Prostate gland (tissue), 2 donors: ENCODE measurements around the gene L3MBTL1.

Source experiments
- CTCF ChIP-seq, 4 experiments: fragments of 200-600 bp in 2 of 4; fragments of 450-650 bp in 2 of 4; sonication (generic) in 2 of 4; IDR thresholded peaks; 1 replicate in 3 of 4; 2 replicates in 1 of 4; pipeline ENCODE4 v1.5.1; 2016 to 2019; ENCODE audit warnings: antibody characterized with exemption in 4 of 4, mild to moderate bottlenecking in 2 of 4, moderate library complexity in 2 of 4
- POLR2A ChIP-seq: fragments of 450-650 bp; IDR thresholded peaks from one replicate; pipeline ENCODE4 v1.6.1; 2016; ENCODE audit warnings: antibody characterized with exemption, mild to moderate bottlenecking
- POLR2AphosphoS5 ChIP-seq: sonication (generic); formaldehyde crosslinking; IDR thresholded peaks from one replicate; pipeline ENCODE4 v1.6.1; 2017; ENCODE audit warnings: antibody characterized with exemption

- TF ChIP-seq CTCF (IDR thresholded peaks at IDR 0.05): no peak
- no peak for TF ChIP-seq POLR2A
- TF ChIP-seq POLR2AphosphoS5: no peak
These were observed at the start of gene L3MBTL1 for GRCh38 chr20:43507150-43508080.
